ENCODE data around the gene SPATA20. TPM values are rescaled to one million over a fixed set of nuclear protein-coding genes. Genes with fewer than 3 reads are reported as not detected.

Gene SPATA20
- total and polyA plus RNA-seq, 2 of the 8 experiments (the other 6 are each of a cell fraction or from before 2014, with no cell fraction given): 16.2 to 17.5 TPM

DNA sequence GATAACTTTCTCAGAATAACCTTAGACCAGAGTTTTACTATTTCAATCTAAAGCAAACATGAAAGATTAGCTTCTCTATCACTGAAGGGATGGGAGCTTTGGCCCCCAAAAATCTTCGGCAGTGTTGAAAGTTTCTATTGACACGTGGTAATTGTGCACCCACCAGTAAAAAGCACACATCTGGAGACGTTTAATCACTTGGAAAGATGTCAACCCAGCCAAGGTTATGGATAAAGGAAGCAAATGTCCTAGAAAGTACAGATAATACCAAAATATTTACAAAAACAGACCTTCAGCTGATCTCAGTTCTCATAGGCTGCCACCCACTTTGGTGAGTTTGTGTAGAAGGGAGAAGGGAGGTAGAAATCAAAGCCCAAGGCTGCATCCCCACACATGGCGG lies 33.5 kb upstream of the SPATA20 start:
- Histone ChIP-seq H3K36me3 (ENCODE audit: control insufficient read depth in 2 of 4, insufficient read depth in 4 of 4, low read length in 3 of 4) (no peaks in the 10 kb centered on the region), H2AK5ac (ENCODE audit: low read depth, low read length) (no peak overlapping the region), H2AFZ (ENCODE audit: low read length) (no peak overlapping the region), H3K9me3 (ENCODE audit: insufficient read depth in 2 of 2, low read depth in 1 of 2, low read length in 1 of 2) (no peaks in the 10 kb centered on the region), H4K91ac (replicated peaks; ENCODE audit: insufficient read length, low read length) (no peak overlapping the region), H2BK15ac (ENCODE audit: low read length) (no peak overlapping the region), H2BK120ac (replicated peaks; ENCODE audit: low read depth, low read length) (no peak overlapping the region), H3K9ac (replicated peaks in 1 of 4; ENCODE audit: extremely low read depth in 1 of 4, low read depth in 3 of 4, low read length in 3 of 4) (no peak overlapping the region), H4K20me1 (replicated peaks in 1 of 2; ENCODE audit: control insufficient read depth in 1 of 2, insufficient read depth in 2 of 2, low read length in 2 of 2) (peaks cover 1 to 3% of the 10 kb centered on the region in 2 experiments), H3K4me2 (ENCODE audit: insufficient read depth in 1 of 2, low read depth in 2 of 2, low read length in 2 of 2) (no peak overlapping the region), H3K56ac (replicated peaks; ENCODE audit: insufficient read length, low read depth, low read length) (no peak overlapping the region), H3K79me1 (ENCODE audit: low read depth, low read length) (no peaks in the 10 kb centered on the region), H2BK12ac (ENCODE audit: low read depth, low read length) (no peak overlapping the region), H3K79me2 (ENCODE audit: control insufficient read depth in 1 of 2, insufficient read depth in 2 of 2, low read length in 2 of 2) (no peaks in the 10 kb centered on the region), H2BK20ac (ENCODE audit: low read length) (no peak overlapping the region), H4K8ac (ENCODE audit: extremely low read depth, insufficient read depth, low read length) (no peak overlapping the region), H3K4me3 (ENCODE audit: extremely low read depth in 1 of 4, insufficient read depth in 2 of 4, low read depth in 3 of 4, low read length in 4 of 4) (no peak overlapping the region), H3K18ac (ENCODE audit: extremely low read depth, low read length) (no peak overlapping the region), H3K4me1 (replicated peaks in 1 of 4; ENCODE audit: control insufficient read depth in 3 of 4, insufficient read depth in 4 of 4, low read length in 3 of 4) (peaks cover 0 to 5% (median 4%) of the 10 kb centered on the region in 4 experiments; a peak in 5 of 7 replicates), H3K23ac (ENCODE audit: insufficient read length) (no peak overlapping the region), H2BK5ac (ENCODE audit: low read depth, low read length) (no peak overlapping the region), H3K27me3 (replicated peaks in 1 of 4; ENCODE audit: control insufficient read depth in 3 of 4, extremely low read depth in 1 of 4, insufficient read depth in 3 of 4, low read length in 3 of 4) (no peaks in the 10 kb centered on the region; a peak in 2 of 7 replicates), H3K23me2 (ENCODE audit: low read depth, low read length) (peaks cover 3% of the 10 kb centered on the region; the same call in 1 of the 2 replicates), H3K27ac (ENCODE audit: low read depth, low read length) (no peak overlapping the region), H3K14ac (ENCODE audit: insufficient read length) (no peak overlapping the region), H4K5ac (ENCODE audit: insufficient read length, low read depth, low read length) (no peak overlapping the region), H3K4ac (replicated peaks; ENCODE audit: insufficient read length, low read depth, low read length) (no peak overlapping the region)
- no peak for DNase-seq (ENCODE audit: low read depth in 1 of 2, low spot score in 2 of 2)
- POLR2A ChIA-PET (ENCODE audit: partially characterized antibody): interaction anchor here (0.9 kb wide), 1 partner anchor 29 kb away, joined by 3 read pairs; no protein-coding TSS in a partner anchor
- TF ChIP-seq BRCA1 (IDR thresholded peaks at IDR 0.05; ENCODE audit: low read depth, low read length) (no peak), CHD2 (IDR thresholded peaks at IDR 0.05; ENCODE audit: low read length) (no peak), RBBP5 (IDR thresholded peaks at IDR 0.05; ENCODE audit: borderline replicate concordance, low read depth, low read length) (no peak), NRF1 (IDR thresholded peaks at IDR 0.05; ENCODE audit: low read depth, low read length) (no peak)
- TF ChIP-seq, protein P1, sequence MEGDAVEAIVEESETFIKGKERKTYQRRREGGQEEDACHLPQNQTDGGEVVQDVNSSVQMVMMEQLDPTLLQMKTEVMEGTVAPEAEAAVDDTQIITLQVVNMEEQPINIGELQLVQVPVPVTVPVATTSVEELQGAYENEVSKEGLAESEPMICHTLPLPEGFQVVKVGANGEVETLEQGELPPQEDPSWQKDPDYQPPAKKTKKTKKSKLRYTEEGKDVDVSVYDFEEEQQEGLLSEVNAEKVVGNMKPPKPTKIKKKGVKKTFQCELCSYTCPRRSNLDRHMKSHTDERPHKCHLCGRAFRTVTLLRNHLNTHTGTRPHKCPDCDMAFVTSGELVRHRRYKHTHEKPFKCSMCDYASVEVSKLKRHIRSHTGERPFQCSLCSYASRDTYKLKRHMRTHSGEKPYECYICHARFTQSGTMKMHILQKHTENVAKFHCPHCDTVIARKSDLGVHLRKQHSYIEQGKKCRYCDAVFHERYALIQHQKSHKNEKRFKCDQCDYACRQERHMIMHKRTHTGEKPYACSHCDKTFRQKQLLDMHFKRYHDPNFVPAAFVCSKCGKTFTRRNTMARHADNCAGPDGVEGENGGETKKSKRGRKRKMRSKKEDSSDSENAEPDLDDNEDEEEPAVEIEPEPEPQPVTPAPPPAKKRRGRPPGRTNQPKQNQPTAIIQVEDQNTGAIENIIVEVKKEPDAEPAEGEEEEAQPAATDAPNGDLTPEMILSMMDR (IDR thresholded peaks at IDR 0.05; ENCODE audit: control extremely low read depth in 1 of 3, insufficient read depth in 1 of 3, low read depth in 1 of 3, low read length in 3 of 3): no peak
- 88% methylated on average over 4 of the region's 4 CpGs; no CpG with 5 or more reads in 1 of the 2 experiments for WGBS, 2 experiments (ENCODE audit: extremely low coverage in 1 of 2, insufficient coverage in 1 of 2, insufficient read length in 1 of 2, insufficient replicate concordance in 2 of 2, low coverage in 1 of 2, low lambda C conversion rate in 2 of 2, missing lambda C conversion rate in 1 of 2)
- CTCF ChIA-PET (ENCODE audit: partially characterized antibody): interaction anchor here (0.7 to 1.3 kb wide), 2 partner anchors 31 to 399 kb away, joined by 3 to 7 read pairs; no protein-coding TSS in a partner anchor
- FAIRE-seq: no peak
